ENCODE measurements around the gene PGA5.
A peak's percentile ranks its signal among the peaks of the same experiment; 100 is the strongest.

Gene PGA5

GRCh38 chr11:61268588-61269250, 27.7 kb downstream of the PGA5 start:
- DNase-seq = no peak

DNA sequence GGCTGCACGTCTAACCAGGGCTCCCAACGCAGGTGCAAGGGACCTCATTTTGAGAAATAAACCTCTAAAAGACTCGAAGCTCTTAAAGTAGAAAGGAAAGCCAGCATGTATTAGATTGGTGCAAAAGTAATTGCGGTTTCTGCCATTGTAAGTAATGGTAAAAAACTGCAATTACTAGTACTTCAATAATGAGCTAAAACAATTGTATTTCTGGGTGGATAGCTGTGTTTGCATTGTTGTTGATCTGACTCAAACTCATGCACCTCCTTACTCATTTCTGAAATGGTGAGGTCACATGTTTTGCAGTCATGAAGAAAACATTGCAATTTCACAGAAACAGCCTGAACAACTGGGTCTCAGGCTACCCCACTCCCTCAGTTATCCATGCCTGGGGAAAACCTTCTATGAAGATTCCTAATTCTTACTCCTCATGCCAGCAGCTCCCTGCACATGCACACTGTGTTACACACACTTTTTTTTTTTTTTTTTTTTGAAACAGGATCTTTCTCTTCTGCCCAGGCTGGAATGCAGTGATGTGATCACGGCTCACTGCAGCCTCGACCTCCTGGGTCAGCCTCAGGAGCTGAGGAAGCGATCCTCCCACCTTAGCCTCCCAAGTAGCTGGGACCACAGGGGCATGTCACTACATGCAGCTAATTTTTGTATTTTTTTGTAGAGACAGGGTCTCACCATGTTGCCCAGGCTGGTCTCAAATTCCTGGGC, 29.5 kb downstream of the PGA5 start:
- peak; percentile 54 to 71 (median 67) for DNase-seq

GRCh38 chr11:61272731-61273130, 31.8 kb downstream of the PGA5 start:
- DNase-seq = no peak

DNA sequence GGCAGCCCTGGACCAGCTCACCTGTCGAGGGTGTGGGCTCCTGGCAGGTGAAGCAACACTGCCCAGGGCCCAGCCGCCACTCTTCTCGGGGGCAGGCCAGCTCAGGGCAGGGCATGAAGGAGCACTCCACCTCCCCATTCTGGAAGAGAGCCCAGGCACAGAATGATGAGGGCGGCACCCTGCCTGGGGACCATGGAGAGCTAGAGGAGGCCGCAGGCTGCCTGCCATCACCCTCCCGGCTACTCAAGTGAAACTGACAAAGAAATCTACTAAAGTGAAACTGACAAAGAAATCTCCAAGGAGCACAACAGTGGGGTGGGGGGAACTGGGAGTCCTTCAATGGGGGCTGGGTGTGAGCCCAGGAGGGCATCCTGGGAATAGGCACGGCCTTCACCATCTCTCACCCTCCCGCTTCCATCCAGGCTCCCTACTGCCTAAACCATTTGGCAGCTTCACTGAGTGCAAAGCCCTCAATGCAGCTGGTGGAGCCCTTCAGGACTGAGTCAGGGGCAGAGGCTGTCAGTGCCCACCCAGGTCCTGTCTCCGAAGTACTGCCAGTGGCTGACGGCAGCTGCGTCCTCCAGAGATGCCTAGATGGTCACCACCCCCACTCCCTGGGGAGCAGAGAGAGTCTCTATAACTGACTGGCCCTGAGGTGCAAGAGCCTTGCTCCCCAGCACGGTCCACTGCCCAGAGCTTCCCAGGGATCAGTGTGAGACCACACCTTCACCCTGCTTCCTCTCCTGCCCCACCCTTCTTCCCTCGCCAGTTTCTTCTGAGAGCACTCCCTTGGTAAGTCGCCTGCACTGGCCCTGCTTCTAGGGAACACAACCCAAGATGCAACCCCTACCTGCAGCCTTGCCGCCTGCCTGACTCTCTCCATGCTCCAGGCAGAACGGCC, 32.5 kb downstream of the PGA5 start:
- DNase-seq = no peak

- DNase-seq = no peak
These were observed 33.1 kb downstream of the PGA5 start for GRCh38 chr11:61274084-61274483.

GRCh38 chr11:61275191-61275590, 34.2 kb downstream of the PGA5 start:
- no peak for DNase-seq

GRCh38 chr11:61277186-61278000, 36.4 kb downstream of the PGA5 start:
- no peak for DNase-seq

DNA sequence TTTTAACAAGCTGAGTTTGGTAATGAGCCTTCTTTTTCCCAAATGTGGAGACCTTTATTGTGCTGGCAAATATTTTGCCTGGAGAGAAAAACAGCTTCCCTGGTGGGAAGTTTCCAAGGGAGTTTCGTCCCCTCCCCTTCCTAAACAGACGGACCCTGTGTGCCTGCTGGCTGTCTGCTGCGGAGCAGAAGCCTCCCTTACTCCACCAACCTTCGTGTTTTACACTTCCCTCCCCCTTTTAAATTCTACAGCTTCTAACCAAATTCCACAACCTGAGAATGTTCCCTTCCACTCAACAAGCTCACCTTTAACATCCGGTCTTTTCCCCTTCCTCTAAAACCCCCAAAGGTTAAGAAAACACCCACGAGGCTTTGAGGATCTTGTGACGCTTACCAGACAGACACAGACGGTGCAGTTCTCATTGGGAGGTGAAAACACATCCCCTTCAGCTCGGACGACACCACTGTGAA, 37.1 kb downstream of the PGA5 start:
- no peak for DNase-seq

DNA sequence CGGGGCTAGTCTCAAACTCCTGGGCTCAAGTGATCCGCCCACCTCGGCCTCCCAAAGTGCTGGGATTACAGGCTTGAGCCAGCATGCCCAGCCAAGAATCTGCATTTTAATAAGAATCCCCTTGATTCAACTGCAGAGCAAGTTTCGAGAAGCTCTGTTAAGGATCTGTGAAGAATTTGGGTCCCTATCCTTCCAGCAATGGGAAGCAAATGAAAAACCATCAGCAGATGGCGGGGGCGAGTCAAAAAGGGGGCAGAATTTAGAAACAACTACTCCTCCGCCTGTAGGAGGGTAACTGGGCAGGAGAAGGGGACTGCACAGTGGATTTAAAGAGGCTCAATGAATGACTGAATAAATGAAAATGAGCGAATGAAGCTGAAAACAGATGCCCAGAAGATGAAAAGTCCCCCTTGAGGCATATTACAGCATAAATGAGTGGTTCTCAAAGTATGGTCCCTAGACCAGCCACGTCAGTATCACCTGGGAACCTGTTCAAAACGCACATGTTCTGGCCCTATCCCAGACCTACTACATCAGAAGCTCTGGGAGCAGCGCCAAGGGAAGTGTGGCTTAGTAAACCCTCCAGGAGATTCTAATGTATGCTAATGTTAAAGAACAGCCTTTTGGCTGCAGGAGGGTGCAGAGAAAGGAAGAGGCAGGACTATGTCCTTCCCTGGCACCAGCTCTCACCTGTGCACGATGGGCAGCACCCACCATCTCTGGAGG, 39.1 kb downstream of the PGA5 start:
- DNase-seq = no peak

GRCh38 chr11:61280883-61281580, 40.1 kb downstream of the PGA5 start:
- no peak for DNase-seq

DNA sequence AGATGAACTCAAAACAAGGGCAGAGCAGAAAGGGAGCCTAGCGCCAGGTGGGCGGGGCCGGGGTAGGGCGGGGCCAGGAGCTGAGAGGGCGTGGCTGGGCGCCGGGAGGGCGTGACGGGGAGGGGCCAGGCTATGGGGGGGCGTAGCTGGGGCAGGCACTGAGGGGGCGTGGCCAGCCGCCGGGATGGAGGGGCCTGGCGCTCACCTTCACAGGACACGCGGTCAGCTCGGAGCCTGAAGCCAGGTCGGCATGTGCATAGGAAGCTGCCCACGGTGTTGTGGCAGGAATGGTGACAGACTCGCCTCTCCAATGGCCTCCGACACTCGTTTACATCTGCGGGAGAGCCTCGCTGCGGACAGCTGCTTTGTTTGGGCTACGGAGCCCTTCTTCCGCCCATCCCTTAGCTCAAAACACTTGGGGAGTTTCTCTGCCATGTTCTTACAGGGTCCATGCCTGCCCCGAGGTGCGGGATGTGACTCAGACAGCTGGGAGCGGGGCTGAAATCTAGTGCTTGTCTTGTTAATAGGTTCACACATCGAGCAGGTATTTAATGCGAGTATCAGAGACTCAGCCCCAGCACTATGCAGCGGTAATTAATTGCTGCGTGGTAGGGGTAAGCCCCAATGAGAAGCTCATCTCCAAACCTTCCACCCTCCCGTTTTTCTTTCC, 40.7 kb downstream of the PGA5 start:
- DNase-seq = peak in 2 of 3 donors; percentile 27 to 63

DNA sequence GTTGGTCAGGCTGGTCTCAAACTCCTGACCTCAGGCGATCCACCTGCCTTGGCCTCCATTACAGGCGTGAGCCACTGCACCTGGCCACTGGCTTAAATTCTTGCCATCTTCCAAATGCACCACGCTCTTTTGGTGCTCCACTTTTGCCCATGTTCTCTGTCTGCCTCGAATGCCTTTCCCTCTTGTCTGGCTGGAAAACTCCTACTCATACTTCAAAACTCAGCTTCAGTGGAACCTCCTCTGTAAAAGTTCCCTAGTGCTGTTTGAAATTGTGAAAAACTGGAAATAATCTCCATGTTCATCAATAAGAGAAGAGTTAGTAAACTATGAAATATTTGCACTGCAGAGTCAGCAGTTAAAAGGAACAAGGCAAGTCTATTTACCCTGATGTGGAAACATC, 42.6 kb downstream of the PGA5 start:
- no peak for DNase-seq

DNA sequence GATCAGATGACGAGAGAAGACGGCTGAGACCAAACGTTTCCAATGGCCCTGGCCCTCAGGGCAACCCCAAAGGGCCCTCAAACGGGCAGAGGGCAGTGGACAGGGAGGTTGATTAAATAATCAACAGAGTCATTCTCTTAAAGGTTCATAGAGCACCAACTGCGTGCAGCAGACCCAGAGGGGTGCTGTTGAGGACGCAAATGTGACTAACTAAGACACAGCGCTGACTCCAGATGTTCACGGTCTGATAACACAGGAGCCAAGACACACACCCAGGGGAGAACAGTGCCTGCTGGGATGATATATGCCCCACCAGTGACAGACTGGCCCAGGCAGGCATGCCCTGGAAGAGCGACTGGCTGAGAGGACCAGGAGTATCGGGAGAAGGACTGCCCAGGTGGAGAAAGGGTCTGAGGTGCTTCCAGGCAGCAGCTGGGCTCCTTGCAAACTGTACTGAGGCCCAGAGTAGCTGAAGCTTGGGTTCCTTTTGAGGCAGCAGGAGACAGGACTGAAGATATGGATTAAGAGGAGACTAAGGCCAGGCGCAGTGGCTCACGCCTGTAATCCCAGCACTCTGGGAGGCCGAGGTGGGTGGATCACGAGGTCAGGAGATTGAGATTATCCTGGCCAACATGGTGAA, 46.5 kb downstream of the PGA5 start:
- no peak for DNase-seq

DNA sequence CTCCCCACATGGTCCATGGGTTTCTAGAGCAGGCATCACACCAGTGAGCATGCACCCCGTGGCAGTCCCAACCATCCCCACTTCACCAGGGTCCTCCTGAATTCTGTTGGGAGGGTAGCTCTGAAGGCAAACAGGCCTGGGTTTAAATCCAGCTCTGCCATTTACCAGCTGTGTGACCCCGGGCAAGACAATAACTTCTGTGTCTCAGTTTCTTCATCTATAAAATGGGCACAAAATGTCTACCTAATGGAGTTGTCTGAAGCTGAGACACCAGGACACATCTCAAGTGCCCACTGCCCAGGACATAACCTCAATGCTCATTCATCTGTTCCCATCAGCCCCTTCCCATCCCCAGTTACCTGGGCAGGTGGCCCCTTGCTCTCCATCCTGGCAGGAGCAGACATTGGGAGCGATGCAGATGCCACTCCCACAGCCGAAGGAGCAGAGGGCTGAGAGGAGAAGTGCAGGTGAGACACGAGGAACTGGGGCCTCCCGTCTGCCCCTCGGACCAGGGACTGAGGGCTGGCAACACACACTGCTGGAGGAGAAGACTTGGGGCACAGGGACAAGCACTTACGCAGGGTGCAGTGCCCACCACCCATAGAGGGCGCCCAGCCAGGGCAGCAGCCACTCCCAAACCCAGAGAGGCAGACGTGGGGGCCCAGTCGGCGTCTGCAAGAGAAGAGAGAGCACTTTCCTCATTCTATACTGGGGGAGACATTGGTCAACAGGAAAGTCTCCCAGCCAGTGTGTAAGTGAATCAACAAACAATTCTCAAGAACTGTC, 50.1 kb downstream of the PGA5 start:
- DNase-seq = no peak

GRCh38 chr11:61292356-61292755, 51.4 kb downstream of the PGA5 start:
- no peak for DNase-seq

- peak; percentile 67 to 71 (median 69) for DNase-seq
These were observed 53.1 kb downstream of the PGA5 start for GRCh38 chr11:61293867-61294716.

GRCh38 chr11:61294717-61295595, 54.0 kb downstream of the PGA5 start, which contains the start of gene VWCE:
Gene VWCE, minus strand, starts transcription at chr11:61295316. Its CDS starts 279 bp downstream, at chr11:61295037.
- peak; percentile 56 to 80 (median 59) for DNase-seq
